ENCODE data around the gene SFXN2.
"Not testable (repeated sequence)": the region's sequence is repeated elsewhere in the genome, so short reads cannot be mapped to it uniquely, and the experiment has no call there.

The SFXN2 gene

GRCh38 chr10:102758240-102758932, 44.0 kb downstream of the SFXN2 start:
- DNase-seq: no peak

DNA sequence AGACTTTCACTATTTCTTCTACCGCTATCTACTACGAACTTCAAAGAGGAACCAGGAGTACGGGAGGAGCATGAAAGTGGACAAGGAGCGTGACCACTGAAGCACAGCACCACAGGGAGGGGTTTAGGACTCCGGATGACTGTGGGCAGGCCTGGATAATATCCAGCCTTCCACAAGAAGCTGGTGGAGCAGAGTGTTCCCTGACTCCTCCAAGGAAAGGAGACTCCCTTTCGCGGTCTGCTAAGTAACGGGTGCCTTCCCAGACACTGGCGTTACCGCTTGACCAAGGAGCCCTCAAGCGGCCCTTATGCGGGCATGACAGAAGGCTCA, 44.5 kb downstream of the SFXN2 start:
- not testable (repeated sequence) for DNase-seq

- DNase-seq: no peak
These were observed 45.2 kb downstream of the SFXN2 start for GRCh38 chr10:102759497-102760210.

GRCh38 chr10:102761981-102762380, 47.5 kb downstream of the SFXN2 start:
- DNase-seq: no peak

DNA sequence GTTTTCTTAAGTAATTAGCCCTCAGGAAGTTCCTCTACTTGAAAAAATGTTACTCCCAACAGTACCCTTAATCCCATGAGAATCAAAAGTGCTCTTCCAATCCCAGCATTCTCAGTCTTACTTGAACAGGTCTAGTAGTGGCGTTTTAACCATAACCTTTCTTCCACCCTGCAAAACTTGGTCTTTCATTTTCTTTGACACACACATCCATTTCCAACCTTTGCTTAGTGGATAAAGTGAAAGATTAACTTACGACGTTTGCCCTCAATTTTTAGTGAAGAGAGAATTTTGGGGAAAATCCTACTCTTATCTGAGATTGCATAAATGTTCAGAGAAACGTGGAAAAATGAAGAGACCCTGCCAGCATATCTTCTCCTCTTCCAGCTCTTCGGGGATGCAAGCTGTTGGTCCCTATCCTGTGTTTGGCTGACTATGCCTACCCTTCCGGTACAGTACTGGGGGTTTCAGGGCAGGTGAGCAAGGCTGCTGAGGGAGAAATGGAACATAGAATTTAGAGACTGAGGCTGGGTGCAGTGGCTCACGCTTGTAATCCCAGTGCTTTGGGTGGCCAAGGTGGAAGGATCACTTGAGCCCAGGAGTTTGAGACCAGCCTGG, 48.1 kb downstream of the SFXN2 start:
- DNase-seq: no peak

DNA sequence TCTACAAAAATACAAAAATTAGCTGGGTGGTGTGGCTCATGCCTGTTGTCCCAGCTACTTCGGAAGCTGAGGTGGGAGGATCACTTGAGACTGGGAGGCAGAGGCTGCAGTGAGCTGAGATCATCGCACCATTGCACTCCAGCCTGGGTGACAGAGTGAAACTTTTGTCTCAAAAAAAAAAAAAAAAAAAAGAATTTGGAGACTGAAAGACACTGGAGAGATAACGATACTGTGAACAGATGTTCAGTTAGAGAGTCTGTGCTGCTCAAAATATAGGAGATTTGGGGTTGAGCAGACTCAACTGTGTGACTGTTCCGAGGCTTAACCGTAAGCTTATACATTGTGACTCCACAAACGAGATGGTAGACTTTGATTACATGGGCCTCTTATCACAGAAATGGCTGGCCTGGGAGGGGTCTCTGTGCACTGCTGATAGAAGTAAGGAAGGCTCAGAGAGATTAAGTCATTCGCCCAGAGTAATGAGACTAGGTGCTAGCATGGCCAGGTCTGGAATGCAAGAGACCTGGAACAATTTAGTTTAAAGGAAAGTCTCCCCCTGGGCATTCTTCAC, 48.7 kb downstream of the SFXN2 start:
- DNase-seq: no peak

DNA sequence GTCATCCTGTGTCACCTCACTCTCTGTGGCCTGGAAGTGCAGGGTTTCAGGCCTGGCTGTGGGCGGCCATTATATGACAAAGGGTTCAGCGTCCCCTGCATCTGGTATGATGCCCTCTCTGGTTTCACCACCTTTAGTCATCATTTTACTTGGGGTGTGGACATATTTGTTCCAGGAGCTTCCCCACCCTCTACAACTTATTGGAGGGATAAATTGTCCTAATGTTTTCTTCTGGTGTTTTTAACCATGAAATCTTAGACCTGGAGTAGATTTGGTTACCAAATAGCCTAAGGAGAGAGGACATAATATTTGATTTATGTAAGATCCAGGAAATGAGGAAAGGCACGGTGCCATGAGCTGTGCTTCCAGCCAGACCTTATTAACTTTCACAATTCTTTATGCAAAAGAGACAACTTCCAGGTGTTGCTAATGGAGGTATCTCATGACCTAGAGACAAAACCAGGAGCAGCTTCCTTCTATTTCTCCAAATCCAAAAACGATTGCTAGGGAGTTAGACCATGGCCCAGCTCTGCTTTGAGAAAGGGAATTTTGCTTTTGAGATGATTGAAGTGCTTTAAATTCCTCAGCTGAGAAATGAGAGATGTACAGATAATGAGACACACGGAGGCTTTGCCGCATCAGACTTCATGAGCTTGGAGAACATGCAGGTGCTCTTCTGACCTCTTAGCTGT, 50.2 kb downstream of the SFXN2 start:
- DNase-seq: peak in 1 of 2 experiments; percentile 12

DNA sequence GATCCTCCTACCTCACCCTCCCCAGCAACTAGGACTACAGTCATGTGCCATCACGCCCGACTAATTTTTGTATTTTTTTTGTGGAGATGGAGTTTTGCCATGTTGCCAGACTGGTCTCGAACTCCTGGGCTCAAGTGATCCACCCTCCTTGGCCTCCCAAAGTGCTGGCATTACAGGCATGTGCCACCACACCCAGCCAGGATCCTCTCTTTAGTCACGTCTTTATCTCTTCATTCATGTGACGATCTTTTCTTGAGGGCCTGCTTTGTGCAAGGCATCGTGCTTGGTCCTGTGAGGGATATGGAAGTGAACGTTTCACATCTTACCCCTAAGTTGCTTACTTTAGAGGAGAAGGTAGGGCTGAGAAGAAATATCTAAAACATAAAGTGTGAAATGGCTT, 50.9 kb downstream of the SFXN2 start:
- DNase-seq: no peak

- DNase-seq: no peak
These were observed 53.2 kb downstream of the SFXN2 start for GRCh38 chr10:102767428-102768160.

- no peak for DNase-seq
These were observed 55.1 kb downstream of the SFXN2 start for GRCh38 chr10:102769375-102770107.

DNA sequence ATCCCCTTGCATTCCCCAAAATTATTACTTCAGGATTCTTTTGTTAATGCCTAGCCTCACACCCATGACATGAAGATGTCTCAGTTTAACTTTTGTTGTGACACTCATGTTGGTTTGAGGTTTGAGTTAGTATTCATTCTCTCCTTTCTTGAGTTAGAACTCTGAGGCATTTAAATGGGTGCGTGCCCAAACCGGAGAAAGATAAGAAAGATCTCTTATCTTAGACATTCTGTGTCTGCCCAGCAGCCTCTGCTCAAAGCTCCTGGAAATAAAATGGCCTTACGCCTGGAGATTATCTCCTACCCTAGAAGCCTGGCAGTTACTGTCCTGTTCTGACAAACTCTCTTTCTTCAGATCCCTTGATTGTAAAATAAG, 55.7 kb downstream of the SFXN2 start:
- no peak for DNase-seq

GRCh38 chr10:102770792-102771191, 56.4 kb downstream of the SFXN2 start:
- DNase-seq: no peak

- no peak for DNase-seq
These were observed 58.9 kb downstream of the SFXN2 start for GRCh38 chr10:102773320-102773719.

GRCh38 chr10:102773986-102774385, 59.5 kb downstream of the SFXN2 start:
- DNase-seq: no peak

DNA sequence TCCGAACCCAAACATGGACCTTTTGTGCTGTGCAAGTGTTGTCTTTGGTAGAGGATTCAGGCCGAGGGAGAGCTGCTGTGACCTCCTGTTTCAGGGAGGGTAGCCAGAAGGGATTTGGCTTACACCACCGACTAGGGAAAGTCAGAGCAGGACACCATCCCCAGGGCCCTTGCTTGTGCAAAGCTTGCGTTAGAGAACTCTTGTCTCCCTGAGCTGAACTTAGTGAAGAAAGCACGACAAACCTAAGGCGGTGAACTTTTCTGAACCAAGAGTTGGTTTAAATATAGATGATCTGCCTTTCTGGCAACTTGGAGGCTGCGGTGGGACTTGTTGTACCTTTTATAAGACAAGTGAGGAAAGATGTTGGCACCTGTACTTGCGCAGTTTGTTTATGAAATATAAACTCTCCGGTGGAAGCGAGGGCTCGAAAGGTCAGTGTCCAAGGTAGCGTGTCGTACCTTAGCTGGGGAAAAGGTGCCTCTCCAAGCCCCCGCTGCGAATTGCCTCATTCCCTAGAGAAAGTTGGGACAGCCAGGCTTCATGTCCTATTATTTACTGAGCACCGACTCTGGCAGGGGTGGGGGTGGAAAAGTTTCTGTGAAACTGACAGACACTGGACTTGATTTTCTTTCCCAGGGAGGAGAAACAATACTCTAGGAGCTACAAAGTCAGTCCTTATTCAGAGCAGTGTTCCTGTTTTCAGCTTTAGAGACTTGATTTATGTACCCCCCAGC, 60.9 kb downstream of the SFXN2 start:
- DNase-seq: no peak

GRCh38 chr10:102775935-102776669, 61.7 kb downstream of the SFXN2 start:
- DNase-seq: no peak

DNA sequence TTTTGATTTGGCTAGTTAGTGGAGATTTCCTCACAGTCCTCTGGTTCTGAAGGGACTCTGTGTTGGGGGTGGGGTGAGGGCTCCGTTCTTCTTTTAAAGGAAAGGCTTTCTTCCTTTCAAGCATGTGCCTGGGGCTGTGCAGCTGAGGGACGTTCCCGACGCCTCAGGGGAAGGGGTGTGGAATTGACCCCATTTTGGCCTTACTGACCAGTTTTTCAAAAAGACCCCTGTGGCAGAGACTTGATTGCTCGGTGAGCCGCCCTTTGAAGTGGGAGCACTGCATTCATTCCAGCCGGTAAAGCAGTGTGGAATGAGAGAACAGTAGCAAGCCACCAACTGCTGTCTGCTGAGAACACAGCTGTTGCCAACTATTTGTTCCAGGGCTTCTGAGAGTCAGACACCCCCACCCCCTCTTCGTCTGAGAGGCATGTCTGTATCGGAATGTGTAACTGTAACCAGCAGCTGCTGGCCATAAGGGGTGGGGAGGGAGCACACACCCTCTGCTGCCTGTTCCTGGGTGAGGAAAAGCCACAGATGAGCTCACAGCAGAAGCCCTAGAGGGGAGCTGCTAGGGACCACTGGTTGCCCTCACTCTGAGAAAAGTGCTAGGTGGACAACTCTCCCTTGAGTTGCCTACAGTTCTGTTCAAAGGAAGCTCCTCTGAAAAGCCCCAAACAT, 62.5 kb downstream of the SFXN2 start:
- no peak for DNase-seq

- DNase-seq: no peak
These were observed 63.4 kb downstream of the SFXN2 start for GRCh38 chr10:102777711-102778453.

- no peak for DNase-seq
These were observed 64.3 kb downstream of the SFXN2 start for GRCh38 chr10:102778781-102779180.

Data from NCI-H526 (cell line).